Suppressor macrophage (primary cell): ENCODE results near the gene CENPB.
"Not testable (repeated sequence)": the region's sequence is repeated elsewhere in the genome, so short reads cannot be mapped to it uniquely, and the experiment has no call there.

Experiments used
- DNase-seq, 4 experiments: peaks; one replicate each; pipeline ENCODE4 v3.0.0-alpha.2; 2020 to 2022

CENPB gene

GRCh38 chr20:3811467-3812258 is 25.1 kb upstream of the CENPB start:
- DNase-seq = peak; percentile 97 to 98 (median 97)

- DNase-seq = no peak
Observed at GRCh38 chr20:3808544-3808943, 22.0 kb upstream of the CENPB start.

- no peak for DNase-seq
Observed at GRCh38 chr20:3804781-3805180, 18.2 kb upstream of the CENPB start.

GRCh38 chr20:3804254-3804751 is 17.8 kb upstream of the CENPB start:
- DNase-seq = no peak

GRCh38 chr20:3803854-3804253 is 17.3 kb upstream of the CENPB start:
- no peak for DNase-seq

- no peak for DNase-seq
Observed at GRCh38 chr20:3803289-3803688, 16.7 kb upstream of the CENPB start.

GRCh38 chr20:3802524-3803239 is 16.1 kb upstream of the CENPB start:
- DNase-seq = no peak

GRCh38 chr20:3801846-3802245 is 15.3 kb upstream of the CENPB start:
- no peak for DNase-seq

GRCh38 chr20:3801299-3801698 is 14.8 kb upstream of the CENPB start:
- DNase-seq = no peak

- no peak for DNase-seq
Observed at GRCh38 chr20:3800878-3801260, 14.3 kb upstream of the CENPB start.

- DNase-seq = no peak
Observed at GRCh38 chr20:3800256-3800877, 13.8 kb upstream of the CENPB start.

- no peak for DNase-seq
Observed at GRCh38 chr20:3798908-3799248, 12.3 kb upstream of the CENPB start.

GRCh38 chr20:3798373-3798768 is 11.8 kb upstream of the CENPB start:
- no peak for DNase-seq

- no peak for DNase-seq
Observed at GRCh38 chr20:3797592-3798372, 11.2 kb upstream of the CENPB start.

- no peak for DNase-seq
Observed at GRCh38 chr20:3797226-3797545, 10.6 kb upstream of the CENPB start.

- DNase-seq = no peak
Observed at GRCh38 chr20:3796477-3797225, 10.1 kb upstream of the CENPB start.

- peak; percentile 91 to 95 (median 93) for DNase-seq
Observed at GRCh38 chr20:3795511-3796468, 9.2 kb upstream of the CENPB start, which contains the start of gene CDC25B. Gene CDC25B, plus strand, starts transcription at chr20:3796310. Its CDS starts 222 bp downstream, at chr20:3796532.

- DNase-seq = no peak
Observed at GRCh38 chr20:3794701-3795420, 8.3 kb upstream of the CENPB start.

GRCh38 chr20:3794168-3794567 is 7.6 kb upstream of the CENPB start:
- not testable (repeated sequence) for DNase-seq

- not testable (repeated sequence) for DNase-seq
Observed at GRCh38 chr20:3789201-3789600, 2.7 kb upstream of the CENPB start.
